ENCODE measurements around the gene CTBS. TPM values are rescaled to one million over a fixed set of nuclear protein-coding genes. Genes with fewer than 3 reads are reported as not detected.
A peak's percentile ranks its signal among the peaks of the same experiment; 100 is the strongest.

Gene CTBS
- total RNA-seq, 1 experiment from 2014 or later = 10.1 TPM

DNA sequence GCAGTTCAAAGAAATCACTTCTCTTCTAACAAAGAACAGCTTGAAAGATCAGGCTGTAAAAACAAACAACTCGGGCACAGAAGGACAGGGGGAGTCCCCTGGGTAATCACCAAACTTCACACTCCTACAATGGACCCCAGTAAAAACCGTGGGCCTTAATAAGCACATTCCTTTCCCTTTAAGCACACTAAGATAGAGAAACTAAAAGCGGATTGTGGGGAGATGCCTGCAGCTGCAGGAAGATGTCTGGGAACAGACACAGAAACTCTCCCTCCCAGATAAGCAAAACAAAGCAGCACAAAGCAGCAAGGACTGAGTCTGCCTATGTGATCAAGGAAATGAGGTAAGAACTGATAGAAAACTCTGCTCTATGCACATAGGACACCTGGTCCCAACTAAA lies 37.6 kb upstream of the CTBS start:
- Mint-ChIP-seq H3K27me3 (ENCODE audit: low read depth) (peaks cover 3% of the 10 kb centered on the region; the same call in 1 of the 2 replicates), H3K27ac (peak overlapping the region; percentile 89), H3K36me3 (peaks cover 30% of the 10 kb centered on the region), H3K4me3 (no peak overlapping the region), H3K4me1 (peaks cover 7% of the 10 kb centered on the region), H3K9me3 (peaks cover 41% of the 10 kb centered on the region)
- TF ChIP-seq MXD4 (CRISPR knock-in tag; IDR thresholded peaks at IDR 0.05; ENCODE audit: borderline replicate concordance) (no peak), TEAD1 (CRISPR knock-in tag; IDR thresholded peaks at IDR 0.05) (no peak), NFATC4 (CRISPR knock-in tag; IDR thresholded peaks at IDR 0.05) (no peak), NR2C2 (CRISPR knock-in tag; IDR thresholded peaks at IDR 0.05) (no peak), TP53 (CRISPR knock-in tag; IDR thresholded peaks at IDR 0.05) (no peak), SMAD4 (CRISPR knock-in tag; IDR thresholded peaks at IDR 0.05) (no peak), TCF7 (CRISPR knock-in tag; IDR thresholded peaks at IDR 0.05; ENCODE audit: low read depth) (no peak), NFE2L1 (CRISPR knock-in tag; IDR thresholded peaks at IDR 0.05) (no peak), JAZF1 (CRISPR knock-in tag; IDR thresholded peaks at IDR 0.05) (no peak)
- TF ChIP-seq, protein P1, sequence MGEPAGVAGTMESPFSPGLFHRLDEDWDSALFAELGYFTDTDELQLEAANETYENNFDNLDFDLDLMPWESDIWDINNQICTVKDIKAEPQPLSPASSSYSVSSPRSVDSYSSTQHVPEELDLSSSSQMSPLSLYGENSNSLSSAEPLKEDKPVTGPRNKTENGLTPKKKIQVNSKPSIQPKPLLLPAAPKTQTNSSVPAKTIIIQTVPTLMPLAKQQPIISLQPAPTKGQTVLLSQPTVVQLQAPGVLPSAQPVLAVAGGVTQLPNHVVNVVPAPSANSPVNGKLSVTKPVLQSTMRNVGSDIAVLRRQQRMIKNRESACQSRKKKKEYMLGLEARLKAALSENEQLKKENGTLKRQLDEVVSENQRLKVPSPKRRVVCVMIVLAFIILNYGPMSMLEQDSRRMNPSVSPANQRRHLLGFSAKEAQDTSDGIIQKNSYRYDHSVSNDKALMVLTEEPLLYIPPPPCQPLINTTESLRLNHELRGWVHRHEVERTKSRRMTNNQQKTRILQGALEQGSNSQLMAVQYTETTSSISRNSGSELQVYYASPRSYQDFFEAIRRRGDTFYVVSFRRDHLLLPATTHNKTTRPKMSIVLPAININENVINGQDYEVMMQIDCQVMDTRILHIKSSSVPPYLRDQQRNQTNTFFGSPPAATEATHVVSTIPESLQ (CRISPR knock-in tag; IDR thresholded peaks at IDR 0.05) = no peak
- TF ChIP-seq, protein P2, sequence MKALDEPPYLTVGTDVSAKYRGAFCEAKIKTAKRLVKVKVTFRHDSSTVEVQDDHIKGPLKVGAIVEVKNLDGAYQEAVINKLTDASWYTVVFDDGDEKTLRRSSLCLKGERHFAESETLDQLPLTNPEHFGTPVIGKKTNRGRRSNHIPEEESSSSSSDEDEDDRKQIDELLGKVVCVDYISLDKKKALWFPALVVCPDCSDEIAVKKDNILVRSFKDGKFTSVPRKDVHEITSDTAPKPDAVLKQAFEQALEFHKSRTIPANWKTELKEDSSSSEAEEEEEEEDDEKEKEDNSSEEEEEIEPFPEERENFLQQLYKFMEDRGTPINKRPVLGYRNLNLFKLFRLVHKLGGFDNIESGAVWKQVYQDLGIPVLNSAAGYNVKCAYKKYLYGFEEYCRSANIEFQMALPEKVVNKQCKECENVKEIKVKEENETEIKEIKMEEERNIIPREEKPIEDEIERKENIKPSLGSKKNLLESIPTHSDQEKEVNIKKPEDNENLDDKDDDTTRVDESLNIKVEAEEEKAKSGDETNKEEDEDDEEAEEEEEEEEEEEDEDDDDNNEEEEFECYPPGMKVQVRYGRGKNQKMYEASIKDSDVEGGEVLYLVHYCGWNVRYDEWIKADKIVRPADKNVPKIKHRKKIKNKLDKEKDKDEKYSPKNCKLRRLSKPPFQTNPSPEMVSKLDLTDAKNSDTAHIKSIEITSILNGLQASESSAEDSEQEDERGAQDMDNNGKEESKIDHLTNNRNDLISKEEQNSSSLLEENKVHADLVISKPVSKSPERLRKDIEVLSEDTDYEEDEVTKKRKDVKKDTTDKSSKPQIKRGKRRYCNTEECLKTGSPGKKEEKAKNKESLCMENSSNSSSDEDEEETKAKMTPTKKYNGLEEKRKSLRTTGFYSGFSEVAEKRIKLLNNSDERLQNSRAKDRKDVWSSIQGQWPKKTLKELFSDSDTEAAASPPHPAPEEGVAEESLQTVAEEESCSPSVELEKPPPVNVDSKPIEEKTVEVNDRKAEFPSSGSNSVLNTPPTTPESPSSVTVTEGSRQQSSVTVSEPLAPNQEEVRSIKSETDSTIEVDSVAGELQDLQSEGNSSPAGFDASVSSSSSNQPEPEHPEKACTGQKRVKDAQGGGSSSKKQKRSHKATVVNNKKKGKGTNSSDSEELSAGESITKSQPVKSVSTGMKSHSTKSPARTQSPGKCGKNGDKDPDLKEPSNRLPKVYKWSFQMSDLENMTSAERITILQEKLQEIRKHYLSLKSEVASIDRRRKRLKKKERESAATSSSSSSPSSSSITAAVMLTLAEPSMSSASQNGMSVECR (CRISPR knock-in tag; IDR thresholded peaks at IDR 0.05; ENCODE audit: borderline replicate concordance) = no peak
- TF ChIP-seq, protein P3, sequence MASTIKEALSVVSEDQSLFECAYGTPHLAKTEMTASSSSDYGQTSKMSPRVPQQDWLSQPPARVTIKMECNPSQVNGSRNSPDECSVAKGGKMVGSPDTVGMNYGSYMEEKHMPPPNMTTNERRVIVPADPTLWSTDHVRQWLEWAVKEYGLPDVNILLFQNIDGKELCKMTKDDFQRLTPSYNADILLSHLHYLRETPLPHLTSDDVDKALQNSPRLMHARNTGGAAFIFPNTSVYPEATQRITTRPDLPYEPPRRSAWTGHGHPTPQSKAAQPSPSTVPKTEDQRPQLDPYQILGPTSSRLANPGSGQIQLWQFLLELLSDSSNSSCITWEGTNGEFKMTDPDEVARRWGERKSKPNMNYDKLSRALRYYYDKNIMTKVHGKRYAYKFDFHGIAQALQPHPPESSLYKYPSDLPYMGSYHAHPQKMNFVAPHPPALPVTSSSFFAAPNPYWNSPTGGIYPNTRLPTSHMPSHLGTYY (CRISPR knock-in tag; IDR thresholded peaks at IDR 0.05) = no peak
- TF ChIP-seq, protein P4, sequence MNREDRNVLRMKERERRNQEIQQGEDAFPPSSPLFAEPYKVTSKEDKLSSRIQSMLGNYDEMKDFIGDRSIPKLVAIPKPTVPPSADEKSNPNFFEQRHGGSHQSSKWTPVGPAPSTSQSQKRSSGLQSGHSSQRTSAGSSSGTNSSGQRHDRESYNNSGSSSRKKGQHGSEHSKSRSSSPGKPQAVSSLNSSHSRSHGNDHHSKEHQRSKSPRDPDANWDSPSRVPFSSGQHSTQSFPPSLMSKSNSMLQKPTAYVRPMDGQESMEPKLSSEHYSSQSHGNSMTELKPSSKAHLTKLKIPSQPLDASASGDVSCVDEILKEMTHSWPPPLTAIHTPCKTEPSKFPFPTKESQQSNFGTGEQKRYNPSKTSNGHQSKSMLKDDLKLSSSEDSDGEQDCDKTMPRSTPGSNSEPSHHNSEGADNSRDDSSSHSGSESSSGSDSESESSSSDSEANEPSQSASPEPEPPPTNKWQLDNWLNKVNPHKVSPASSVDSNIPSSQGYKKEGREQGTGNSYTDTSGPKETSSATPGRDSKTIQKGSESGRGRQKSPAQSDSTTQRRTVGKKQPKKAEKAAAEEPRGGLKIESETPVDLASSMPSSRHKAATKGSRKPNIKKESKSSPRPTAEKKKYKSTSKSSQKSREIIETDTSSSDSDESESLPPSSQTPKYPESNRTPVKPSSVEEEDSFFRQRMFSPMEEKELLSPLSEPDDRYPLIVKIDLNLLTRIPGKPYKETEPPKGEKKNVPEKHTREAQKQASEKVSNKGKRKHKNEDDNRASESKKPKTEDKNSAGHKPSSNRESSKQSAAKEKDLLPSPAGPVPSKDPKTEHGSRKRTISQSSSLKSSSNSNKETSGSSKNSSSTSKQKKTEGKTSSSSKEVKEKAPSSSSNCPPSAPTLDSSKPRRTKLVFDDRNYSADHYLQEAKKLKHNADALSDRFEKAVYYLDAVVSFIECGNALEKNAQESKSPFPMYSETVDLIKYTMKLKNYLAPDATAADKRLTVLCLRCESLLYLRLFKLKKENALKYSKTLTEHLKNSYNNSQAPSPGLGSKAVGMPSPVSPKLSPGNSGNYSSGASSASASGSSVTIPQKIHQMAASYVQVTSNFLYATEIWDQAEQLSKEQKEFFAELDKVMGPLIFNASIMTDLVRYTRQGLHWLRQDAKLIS (CRISPR knock-in tag; IDR thresholded peaks at IDR 0.05; ENCODE audit: borderline replicate concordance) = no peak
- TF ChIP-seq, protein P5, sequence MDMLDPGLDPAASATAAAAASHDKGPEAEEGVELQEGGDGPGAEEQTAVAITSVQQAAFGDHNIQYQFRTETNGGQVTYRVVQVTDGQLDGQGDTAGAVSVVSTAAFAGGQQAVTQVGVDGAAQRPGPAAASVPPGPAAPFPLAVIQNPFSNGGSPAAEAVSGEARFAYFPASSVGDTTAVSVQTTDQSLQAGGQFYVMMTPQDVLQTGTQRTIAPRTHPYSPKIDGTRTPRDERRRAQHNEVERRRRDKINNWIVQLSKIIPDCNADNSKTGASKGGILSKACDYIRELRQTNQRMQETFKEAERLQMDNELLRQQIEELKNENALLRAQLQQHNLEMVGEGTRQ (CRISPR knock-in tag; IDR thresholded peaks at IDR 0.05) = no peak
- DNase-seq (ENCODE audit: low spot score) (no peak), ATAC-seq (peak; percentile 67)
- ChIA-PET CTCF (no interaction called here), POLR2A (no interaction called here)

Measured in WTC11 (cell line).